GM21423 (cell line): ENCODE data around the gene HBG1.
A peak's percentile ranks its signal among the peaks of the same experiment; 100 is the strongest.

ENCODE experiments used
- ATAC-seq: cut with Tn5 transposase; IDR thresholded peaks from one replicate; pipeline ENCODE4 v1.9.1; 2021; ENCODE audit warnings: mild to moderate bottlenecking, moderate library complexity; ENCODE audit not compliant: unreplicated experiment

The HBG1 gene

GRCh38 chr11:5228124-5228523, 21.5 kb downstream of the HBG1 start:
- ATAC-seq, result no peak

- ATAC-seq, result no peak
These were observed 22.0 kb downstream of the HBG1 start for GRCh38 chr11:5227681-5228080.

GRCh38 chr11:5226732-5227310, 22.8 kb downstream of the HBG1 start, which contains the start of gene HBB:
Gene HBB (minus strand): TSS chr11:5227071. CDS start chr11:5227021, 50 bp downstream.
- ATAC-seq, result no peak

GRCh38 chr11:5225480-5225871, 24.2 kb downstream of the HBG1 start:
- no peak for ATAC-seq

GRCh38 chr11:5224538-5225479, 24.8 kb downstream of the HBG1 start:
- ATAC-seq, result no peak

- no peak for ATAC-seq
These were observed 26.0 kb downstream of the HBG1 start for GRCh38 chr11:5223686-5224085.

- ATAC-seq, result no peak
These were observed 26.5 kb downstream of the HBG1 start for GRCh38 chr11:5223146-5223545.

- no peak for ATAC-seq
These were observed 39.2 kb downstream of the HBG1 start for GRCh38 chr11:5210376-5210885.

GRCh38 chr11:5204787-5205186, 44.9 kb downstream of the HBG1 start:
- peak; percentile 64 for ATAC-seq

GRCh38 chr11:5203366-5203765, 46.3 kb downstream of the HBG1 start:
- ATAC-seq, result no peak

GRCh38 chr11:5200582-5200981, 49.1 kb downstream of the HBG1 start, which contains the start of gene OR51V1:
Gene OR51V1 (minus strand): TSS chr11:5200682. CDS start chr11:5200682, 0 bp downstream.
- no peak for ATAC-seq

- no peak for ATAC-seq
These were observed 51.4 kb downstream of the HBG1 start for GRCh38 chr11:5198285-5198684.
